ENCODE results near the gene BDKRB2.

DNA sequence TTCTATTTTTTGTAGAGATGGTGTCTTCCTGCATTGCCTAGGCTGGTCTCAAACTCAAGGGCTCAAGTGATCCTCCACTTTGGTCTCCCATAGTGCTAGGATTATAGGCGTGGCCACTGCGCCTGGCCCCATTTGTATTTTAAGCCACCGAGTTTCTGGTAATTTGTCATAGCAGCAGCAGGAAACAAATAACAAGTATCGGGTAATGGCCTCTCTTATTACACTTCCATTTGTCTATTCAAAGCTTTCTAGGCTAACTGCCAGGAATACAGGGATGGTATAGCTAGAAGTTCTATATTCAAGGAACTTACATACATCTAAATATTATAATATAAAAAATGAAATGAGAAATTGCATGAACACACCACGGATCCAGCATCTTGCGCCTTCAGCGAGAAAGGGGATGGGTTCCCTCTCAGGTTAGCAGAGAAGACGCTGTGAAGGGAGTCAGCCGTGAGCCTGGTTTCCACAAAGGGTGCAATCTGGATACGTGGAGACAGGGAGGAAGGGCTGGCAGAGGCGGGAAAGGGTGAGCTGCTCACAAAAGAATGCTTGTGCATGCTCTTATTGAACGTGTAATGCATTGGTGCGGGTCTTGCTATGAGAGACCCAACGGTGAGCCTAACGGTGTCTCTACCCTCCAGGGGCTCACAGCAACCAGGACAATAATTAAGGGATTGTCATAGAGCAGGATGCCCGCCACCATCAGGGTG is 60.9 kb downstream of the BDKRB2 start:
- TF ChIP-seq, protein P1, sequence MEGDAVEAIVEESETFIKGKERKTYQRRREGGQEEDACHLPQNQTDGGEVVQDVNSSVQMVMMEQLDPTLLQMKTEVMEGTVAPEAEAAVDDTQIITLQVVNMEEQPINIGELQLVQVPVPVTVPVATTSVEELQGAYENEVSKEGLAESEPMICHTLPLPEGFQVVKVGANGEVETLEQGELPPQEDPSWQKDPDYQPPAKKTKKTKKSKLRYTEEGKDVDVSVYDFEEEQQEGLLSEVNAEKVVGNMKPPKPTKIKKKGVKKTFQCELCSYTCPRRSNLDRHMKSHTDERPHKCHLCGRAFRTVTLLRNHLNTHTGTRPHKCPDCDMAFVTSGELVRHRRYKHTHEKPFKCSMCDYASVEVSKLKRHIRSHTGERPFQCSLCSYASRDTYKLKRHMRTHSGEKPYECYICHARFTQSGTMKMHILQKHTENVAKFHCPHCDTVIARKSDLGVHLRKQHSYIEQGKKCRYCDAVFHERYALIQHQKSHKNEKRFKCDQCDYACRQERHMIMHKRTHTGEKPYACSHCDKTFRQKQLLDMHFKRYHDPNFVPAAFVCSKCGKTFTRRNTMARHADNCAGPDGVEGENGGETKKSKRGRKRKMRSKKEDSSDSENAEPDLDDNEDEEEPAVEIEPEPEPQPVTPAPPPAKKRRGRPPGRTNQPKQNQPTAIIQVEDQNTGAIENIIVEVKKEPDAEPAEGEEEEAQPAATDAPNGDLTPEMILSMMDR (IDR thresholded peaks at IDR 0.05): no peak
- TF ChIP-seq POLR2AphosphoS5 (IDR thresholded peaks at IDR 0.05) (no peak), POLR2A (IDR thresholded peaks at IDR 0.05) (no peak), EP300 (IDR thresholded peaks at IDR 0.05) (no peak)
